ENCODE data around the gene MCM9.

DNA sequence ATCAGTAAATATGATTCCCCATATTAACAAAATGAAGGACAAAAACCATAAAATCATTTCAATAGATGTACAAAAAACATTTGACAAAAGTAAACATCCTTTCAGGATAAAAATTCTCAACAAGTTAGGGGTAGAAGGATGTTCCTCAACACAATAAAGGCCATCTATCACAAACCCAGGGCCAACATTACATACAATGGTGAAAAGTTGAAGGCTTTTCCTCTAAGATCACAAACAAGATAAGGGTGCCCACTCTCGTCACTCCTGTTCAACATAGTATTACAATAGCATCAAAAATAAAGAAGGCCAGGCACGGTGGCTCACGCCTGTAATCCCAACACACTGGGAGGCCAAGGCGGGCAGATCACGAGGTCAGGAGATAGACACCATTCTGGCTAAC lies 63.6 kb downstream of the MCM9 start:
- TF ChIP-seq, protein P1, sequence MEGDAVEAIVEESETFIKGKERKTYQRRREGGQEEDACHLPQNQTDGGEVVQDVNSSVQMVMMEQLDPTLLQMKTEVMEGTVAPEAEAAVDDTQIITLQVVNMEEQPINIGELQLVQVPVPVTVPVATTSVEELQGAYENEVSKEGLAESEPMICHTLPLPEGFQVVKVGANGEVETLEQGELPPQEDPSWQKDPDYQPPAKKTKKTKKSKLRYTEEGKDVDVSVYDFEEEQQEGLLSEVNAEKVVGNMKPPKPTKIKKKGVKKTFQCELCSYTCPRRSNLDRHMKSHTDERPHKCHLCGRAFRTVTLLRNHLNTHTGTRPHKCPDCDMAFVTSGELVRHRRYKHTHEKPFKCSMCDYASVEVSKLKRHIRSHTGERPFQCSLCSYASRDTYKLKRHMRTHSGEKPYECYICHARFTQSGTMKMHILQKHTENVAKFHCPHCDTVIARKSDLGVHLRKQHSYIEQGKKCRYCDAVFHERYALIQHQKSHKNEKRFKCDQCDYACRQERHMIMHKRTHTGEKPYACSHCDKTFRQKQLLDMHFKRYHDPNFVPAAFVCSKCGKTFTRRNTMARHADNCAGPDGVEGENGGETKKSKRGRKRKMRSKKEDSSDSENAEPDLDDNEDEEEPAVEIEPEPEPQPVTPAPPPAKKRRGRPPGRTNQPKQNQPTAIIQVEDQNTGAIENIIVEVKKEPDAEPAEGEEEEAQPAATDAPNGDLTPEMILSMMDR (conservative IDR thresholded peaks at IDR 0.05 in 1 of 2, IDR thresholded peaks at IDR 0.05 in 1 of 2; ENCODE audit: low read depth in 1 of 2, low read length in 2 of 2): no peak
- TF ChIP-seq EZH2 (IDR thresholded peaks at IDR 0.05; ENCODE audit: low read length, missing control alignments): no peak
